Stimulated activated CD4-positive, alpha-beta T cell treated with anti-CD3 and anti-CD28 coated beads, Interleukin-2, amount 100 ng/mL, for 24 hours (primary cell): Measurements from ENCODE around the gene PAK3.
A peak's percentile ranks its signal among the peaks of the same experiment; 100 is the strongest.

Experiments used
- DNase-seq, 2 donors: peaks; one replicate each; pipeline ENCODE4 v3.0.0-alpha.2; 2020

The PAK3 gene

DNA sequence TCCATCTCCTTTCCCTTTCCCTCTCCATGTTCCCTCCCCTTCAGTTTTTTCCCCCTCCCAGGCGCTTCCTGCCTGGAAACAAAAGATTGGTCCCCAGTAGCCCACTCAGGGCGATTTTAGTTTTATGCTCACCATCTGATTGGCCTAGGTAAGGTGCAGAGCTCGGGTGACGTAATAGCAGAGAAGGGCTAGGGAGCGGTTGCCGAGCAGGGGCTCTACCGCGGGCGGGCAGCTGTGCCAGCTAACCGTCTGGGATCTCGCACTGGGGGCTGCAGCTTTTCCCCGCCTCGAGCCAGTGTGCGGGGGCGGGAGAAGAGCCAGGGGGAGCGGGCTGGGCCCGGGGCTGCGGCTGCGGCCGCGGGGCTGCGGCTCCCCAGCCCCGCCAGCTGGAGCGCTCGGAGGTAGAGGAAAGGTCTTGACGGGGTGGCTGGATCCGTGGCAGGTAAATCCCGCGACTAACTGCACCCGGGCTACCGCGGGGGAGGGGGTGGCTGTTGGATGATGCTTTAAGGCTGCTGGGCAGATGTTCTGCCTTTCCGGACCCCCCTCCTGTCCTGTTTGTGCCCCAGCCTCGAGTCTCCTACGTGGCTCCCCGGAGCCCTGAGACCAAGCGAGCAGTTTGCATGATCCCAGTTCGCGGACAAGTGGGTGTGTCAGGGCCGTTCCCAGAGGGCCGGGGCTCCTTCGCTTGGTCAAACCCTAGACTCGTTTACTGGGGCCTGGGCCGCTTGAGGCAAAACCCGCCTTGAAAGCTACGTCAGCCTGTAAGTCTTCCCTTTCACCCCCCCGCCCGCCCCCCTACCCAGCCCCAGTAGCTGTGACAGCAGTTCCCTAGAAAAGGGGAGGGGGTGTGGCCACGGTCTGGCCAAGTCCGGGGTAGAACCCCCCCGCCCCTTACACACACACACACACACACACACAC is at the start of gene PAK3:
PAK3 (plus strand) TSS at position 218 of the 922 bp plus-strand sequence. CDS start 26,913 bp downstream, outside the sequence.
- peak; percentile 17 to 19 for DNase-seq

DNA sequence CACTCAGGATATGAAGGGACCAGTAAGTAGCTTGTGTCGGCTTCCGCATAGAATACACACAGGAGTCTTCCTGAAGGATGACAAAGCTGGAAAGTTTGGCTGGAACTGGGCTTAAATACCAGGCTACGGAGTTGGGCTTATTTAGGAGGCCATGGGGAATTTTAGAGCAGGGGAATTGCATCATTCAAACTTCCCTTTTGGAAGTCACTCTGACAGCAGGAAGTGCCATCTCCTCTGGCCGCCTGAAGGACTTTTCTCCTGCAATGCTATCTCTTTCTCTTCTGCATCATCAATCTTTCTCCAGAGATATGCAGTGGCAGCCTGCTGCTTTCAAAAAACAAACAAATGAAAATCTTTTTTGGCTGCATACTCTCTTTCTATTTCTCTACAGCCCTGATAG is 48.4 kb upstream of the PAK3 start:
- no peak for DNase-seq

DNA sequence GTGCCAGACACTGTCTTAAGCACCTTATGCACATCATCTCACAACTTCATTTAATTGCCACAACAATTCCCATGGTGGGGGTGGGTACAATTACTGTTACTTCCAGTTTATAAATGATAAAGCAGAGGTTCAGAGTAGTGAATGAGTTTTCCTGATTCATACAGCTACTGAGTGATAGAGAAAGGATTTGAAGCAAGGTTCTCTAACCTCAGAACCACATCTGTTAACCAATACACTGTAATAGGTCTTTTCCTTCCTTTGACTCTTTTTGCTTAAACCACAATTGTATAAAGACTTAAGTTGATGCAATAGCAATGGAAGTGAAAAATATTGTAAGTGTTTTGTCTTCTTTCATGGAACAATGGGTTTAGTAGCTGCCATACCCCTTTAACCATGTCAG is 43.5 kb upstream of the PAK3 start:
- no peak for DNase-seq

DNA sequence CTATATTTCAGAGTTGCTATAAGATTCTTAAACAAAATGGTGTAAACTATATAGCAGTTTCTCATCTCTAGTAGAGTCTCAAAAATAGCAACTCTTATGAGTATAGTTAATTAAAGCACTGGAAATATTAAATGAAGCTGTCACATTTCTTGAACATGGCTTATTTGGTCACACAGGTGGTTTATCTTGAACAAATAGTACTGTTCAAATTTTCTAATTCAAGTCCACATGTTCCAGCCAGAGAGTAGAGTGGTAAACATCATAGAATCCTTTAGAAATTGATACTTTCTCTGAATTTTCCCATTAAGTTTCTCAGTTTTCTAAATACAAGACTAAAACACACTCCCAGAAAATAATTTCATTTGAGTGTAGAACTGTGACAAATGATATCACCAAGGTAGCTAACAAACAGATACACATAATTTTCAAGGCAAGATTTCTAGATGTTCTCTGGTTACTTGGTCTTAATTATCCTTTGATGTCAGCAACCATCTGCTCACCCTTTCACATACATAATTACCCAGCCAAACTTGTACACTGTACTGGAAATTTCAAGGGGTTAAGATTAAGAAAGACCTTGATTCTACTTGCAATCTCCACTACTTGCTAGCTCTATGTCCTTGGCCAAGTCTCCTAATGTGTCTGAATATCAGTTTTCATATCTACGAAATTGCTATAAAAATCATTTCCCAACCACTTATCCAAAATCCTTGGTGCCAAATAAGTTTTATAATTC is 24.3 kb upstream of the PAK3 start:
- DNase-seq: no peak

DNA sequence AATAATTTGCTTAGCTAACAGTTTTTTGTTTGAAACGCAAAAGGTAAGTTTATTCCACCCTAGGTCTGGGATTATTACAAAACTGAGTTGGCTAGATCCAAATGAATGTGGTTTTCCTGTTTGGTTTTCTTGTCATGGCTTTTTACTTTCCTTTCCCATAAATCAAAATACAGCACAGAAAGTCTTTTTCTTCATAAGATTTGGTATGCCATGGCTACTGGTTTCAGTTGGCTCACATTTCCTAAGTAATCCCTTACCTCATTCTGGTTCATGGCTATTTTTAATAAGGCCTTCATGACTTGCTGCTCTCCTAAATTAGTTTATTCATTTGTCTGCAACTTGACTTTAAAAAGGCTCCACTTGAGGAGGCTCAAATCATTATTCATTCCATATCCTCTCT is 12.9 kb upstream of the PAK3 start:
- DNase-seq: no peak

GRCh38 chrX:111086591-111087006 is 9.4 kb upstream of the PAK3 start:
- no peak for DNase-seq

DNA sequence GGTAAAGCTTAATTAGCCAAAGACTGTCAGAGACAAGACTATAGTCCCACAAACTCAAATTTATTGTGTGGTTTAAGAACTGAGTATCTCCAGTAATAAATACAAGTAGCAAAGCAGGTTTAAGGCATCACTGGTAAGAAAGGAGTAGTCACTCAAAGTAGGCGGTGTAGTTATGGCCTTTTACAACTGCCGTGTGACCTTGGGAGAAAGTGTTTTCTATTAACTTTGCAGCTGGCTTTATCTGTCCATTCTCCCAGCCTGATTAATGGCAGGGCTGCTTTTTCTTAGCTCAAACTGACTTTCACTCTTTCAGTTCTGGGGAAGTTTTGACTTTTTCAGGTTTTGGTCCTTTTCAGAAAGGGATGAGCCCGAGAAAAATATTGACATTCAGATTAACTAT is 7.4 kb upstream of the PAK3 start:
- DNase-seq: no peak

DNA sequence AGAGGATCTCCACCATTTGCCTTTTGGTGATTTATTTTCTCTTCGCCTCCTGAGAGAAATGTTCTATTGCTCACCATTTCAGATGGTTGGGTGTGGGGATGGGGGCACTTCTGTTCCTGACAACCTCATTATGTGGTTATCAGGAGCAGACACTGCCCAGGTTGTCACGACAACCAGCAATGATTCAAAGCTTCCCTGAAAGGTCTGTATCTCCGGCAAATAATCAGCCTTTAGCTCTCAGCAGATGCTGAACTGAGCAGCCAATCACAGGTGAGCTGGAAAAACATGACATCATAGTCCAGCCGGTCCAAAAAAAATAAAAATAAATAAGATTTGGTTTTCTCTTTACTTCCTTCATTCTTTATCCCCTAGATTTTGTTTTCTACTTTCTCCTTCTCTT is 5.5 kb upstream of the PAK3 start:
- DNase-seq: no peak

- peak; percentile 66 to 71 for DNase-seq
These were observed 2.9 kb downstream of the PAK3 start for GRCh38 chrX:111098874-111099273.

DNA sequence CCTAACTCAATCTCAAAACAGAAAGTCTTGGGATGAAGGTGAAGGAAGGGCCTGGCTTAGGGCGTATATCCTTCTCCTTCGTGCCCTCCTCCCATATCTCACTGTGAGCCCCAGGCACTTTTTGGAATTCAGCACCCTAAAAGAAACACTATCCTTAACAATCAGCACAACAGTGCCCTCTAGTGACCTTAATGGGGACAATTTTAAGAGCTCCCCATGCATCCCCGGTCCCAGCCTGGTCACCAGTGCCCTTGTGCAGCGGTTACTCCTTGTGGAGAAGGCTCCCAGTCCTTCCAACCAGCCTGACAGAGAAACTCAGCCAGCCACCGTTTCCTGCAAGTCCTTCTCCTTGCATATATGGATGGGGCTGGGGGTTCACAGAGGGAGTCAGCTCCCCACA is 4.2 kb downstream of the PAK3 start:
- peak in 1 of 2 donors; percentile 13 for DNase-seq

GRCh38 chrX:111101580-111101979 is 5.6 kb downstream of the PAK3 start:
- no peak for DNase-seq

- no peak for DNase-seq
These were observed 6.6 kb downstream of the PAK3 start for GRCh38 chrX:111102636-111103035.

GRCh38 chrX:111103246-111103645 is 7.3 kb downstream of the PAK3 start:
- no peak for DNase-seq

- DNase-seq: no peak
These were observed 14.2 kb downstream of the PAK3 start for GRCh38 chrX:111110098-111110775.

- DNase-seq: no peak
These were observed 18.8 kb downstream of the PAK3 start for GRCh38 chrX:111114806-111115205.

DNA sequence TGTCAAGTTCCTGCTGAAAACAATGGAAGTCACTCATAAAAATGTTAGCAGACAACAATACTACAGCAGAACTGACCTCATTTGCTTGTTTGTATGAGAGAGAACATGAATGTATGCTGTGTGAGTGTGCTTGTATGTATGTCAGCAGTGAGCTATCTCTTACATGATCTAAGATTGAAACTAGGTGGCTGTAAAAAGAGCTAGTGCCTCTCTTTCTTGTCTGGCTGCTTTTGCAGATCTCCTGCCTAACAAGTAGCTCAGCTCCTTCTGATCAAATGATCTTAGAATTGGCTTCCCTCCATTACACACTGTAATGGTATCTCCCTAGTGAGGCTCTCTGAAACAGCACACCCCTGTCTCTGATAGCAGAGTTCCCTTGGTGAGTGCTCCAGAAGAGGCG is 20.7 kb downstream of the PAK3 start:
- no peak for DNase-seq

DNA sequence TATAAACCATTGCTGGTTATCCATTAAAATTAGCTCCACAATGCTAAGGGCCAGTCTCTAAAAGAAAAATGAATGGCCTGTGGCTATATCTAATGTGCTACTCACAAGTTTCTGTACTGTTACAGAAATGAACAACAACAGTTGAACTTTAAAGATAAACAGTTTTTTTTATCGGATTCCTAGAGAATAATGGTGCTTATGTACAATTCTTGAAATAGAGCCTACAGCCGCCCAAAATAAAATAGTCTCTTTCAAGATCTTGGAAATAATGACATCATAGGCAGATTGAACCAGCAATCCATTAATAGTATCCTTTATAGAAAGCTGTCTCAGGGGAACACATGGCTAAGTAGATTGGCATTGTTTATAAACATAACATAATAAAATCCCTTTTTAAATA is 23.4 kb downstream of the PAK3 start:
- DNase-seq: no peak

DNA sequence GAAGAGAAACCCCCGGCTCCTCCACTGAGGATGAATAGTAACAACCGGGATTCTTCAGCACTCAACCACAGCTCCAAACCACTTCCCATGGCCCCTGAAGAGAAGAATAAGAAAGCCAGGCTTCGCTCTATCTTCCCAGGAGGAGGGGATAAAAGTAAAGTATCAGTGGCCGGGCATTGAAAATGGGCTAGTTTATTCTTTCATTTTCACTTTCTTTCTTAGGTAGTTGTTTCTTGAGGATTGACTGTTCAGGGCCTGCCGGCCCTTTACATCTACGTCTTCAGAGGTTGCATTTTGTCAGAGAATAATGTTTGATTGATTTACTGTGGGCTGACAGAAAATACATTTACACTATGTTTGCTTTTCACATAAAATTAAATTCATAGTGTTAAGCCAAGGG is 27.1 kb downstream of the PAK3 start:
- DNase-seq: no peak

DNA sequence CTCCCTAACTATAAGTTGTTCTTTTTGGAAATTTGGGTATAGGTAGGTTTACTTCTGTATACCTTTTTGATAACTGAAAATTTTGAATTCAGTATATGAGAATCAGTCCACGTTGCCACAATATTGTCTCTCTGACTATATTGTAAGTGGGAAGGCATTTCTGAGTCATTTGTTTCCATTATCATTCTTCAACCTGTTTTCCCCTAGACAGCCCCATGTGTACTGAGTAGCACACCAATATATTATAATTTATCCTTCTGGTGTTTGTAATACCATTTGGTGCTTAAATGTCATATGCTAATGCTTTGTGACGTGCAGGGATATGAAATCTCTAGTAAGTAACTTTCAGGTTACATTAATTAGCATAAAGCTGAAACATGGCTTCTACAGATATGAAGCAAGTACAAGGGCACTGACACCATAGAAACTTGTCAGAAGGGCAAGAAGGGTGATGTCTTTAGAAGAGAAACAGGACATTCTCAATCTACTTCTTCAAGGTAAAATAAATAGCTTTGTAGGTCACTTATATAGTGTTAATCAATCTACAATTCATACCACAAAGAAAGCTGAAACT is 27.7 kb downstream of the PAK3 start:
- DNase-seq: no peak

DNA sequence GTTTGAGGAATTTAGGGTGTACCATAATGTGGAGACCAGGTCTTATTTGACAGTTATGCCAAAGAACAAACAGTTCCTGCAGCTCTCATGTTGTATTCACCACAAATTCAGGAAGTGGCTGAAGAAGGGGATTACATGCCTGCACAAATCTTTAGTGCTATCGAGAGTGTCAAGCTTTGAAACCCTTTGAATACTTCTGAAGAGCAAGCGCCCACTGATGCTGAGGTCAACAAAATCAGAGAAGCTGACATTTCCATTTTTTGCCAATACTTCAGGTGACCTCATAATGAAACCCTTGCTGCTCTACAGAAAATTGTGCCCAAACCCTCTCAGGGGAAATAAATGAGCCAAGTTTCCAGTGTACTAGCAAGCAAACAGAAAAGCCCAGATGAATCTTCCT is 28.4 kb downstream of the PAK3 start:
- DNase-seq: no peak

- no peak for DNase-seq
These were observed 31.0 kb downstream of the PAK3 start for GRCh38 chrX:111127038-111127437.

- DNase-seq: no peak
These were observed 33.9 kb downstream of the PAK3 start for GRCh38 chrX:111129921-111130320.

DNA sequence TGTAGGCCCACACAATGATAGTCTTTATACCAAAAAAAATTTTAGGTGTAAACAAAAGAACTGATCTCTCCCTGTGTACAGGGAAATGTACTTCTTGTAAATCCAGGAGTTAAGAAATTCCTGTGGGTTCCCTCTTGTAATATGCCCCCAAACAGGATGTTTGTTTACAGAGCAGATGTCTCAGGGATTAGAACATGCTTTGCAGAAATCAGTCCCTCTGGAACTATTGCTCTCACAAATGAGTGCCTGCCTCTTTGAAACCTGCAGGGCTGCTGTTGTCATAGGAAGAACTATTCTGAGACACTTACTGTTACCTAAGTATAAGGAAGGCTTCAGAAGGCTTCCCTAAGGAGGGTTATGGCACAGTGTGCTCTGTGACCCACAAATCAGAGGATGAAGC is 35.6 kb downstream of the PAK3 start:
- DNase-seq: no peak
